ENCODE results near the gene NPRL2. TPM values are rescaled to one million over a fixed set of nuclear protein-coding genes. Genes with fewer than 3 reads are reported as not detected.
A peak's percentile ranks its signal among the peaks of the same experiment; 100 is the strongest.

Gene NPRL2
- total RNA-seq, 1 donor from 2014 or later, result 20.8 TPM

- FAIRE-seq, result no peak
Observed at GRCh38 chr3:50374363-50375257, 24.0 kb upstream of the NPRL2 start.

GRCh38 chr3:50373146-50374051 is 22.8 kb upstream of the NPRL2 start:
- no peak for FAIRE-seq
- no peak for DNase-seq (ENCODE audit: low spot score in 2 of 2)

More at GRCh38 chr3:50374363-50375257, 24.0 kb upstream of the NPRL2 start:
- no peak for DNase-seq (ENCODE audit: low spot score in 2 of 2)

- FAIRE-seq (no peak), DNase-seq (ENCODE audit: low spot score in 2 of 2) (no peak)
Observed at GRCh38 chr3:50372349-50372748, 21.8 kb upstream of the NPRL2 start.

- DNase-seq (ENCODE audit: low spot score in 2 of 2) (no peak), FAIRE-seq (no peak)
Observed at GRCh38 chr3:50371133-50371685, 20.6 kb upstream of the NPRL2 start.

GRCh38 chr3:50370594-50370993 is 20.0 kb upstream of the NPRL2 start:
- no peak for FAIRE-seq
- DNase-seq (ENCODE audit: low spot score in 2 of 2), result no peak

GRCh38 chr3:50369012-50369670 is 18.6 kb upstream of the NPRL2 start:
- DNase-seq (ENCODE audit: low spot score in 2 of 2), result no peak
- no peak for FAIRE-seq

GRCh38 chr3:50365842-50366220 is 15.3 kb upstream of the NPRL2 start:
- DNase-seq (ENCODE audit: low spot score in 2 of 2) (no peak), FAIRE-seq (no peak)

- peak; percentile 80 to 96 for DNase-seq (ENCODE audit: low spot score in 2 of 2)
- FAIRE-seq, result no peak
Observed at GRCh38 chr3:50365080-50365841, 14.7 kb upstream of the NPRL2 start.

- DNase-seq (ENCODE audit: low spot score in 2 of 2) (no peak), FAIRE-seq (no peak)
Observed at GRCh38 chr3:50364573-50365079, 14.1 kb upstream of the NPRL2 start.

- DNase-seq (ENCODE audit: low spot score in 2 of 2), result no peak
Observed at GRCh38 chr3:50359760-50360110, 9.2 kb upstream of the NPRL2 start.

GRCh38 chr3:50358911-50359759 is 8.6 kb upstream of the NPRL2 start, which contains the start of gene TMEM115:
Gene TMEM115 (minus strand): TSS chr3:50359521. CDS start chr3:50359063, 458 bp downstream.
- peak; percentile 57 for FAIRE-seq
- DNase-seq (ENCODE audit: low spot score in 2 of 2), result peak; percentile 98 to 99

More at GRCh38 chr3:50359760-50360110, 9.2 kb upstream of the NPRL2 start:
- FAIRE-seq, result no peak

GRCh38 chr3:50358355-50358910 is 7.9 kb upstream of the NPRL2 start:
- no peak for FAIRE-seq

GRCh38 chr3:50357481-50357880 is 6.9 kb upstream of the NPRL2 start:
- FAIRE-seq, result no peak

More at GRCh38 chr3:50358355-50358910, 7.9 kb upstream of the NPRL2 start:
- no peak for DNase-seq (ENCODE audit: low spot score in 2 of 2)

GRCh38 chr3:50356553-50356952 is 6.0 kb upstream of the NPRL2 start:
- no peak for DNase-seq (ENCODE audit: low spot score in 2 of 2)
- FAIRE-seq, result no peak

More at GRCh38 chr3:50357481-50357880, 6.9 kb upstream of the NPRL2 start:
- DNase-seq (ENCODE audit: low spot score in 2 of 2), result no peak

GRCh38 chr3:50355829-50356552 is 5.4 kb upstream of the NPRL2 start:
- no peak for FAIRE-seq
- no peak for DNase-seq (ENCODE audit: low spot score in 2 of 2)

- no peak for FAIRE-seq
- no peak for DNase-seq (ENCODE audit: low spot score in 2 of 2)
Observed at GRCh38 chr3:50354850-50355249, 4.3 kb upstream of the NPRL2 start.

GRCh38 chr3:50354186-50354764 is 3.7 kb upstream of the NPRL2 start:
- FAIRE-seq (no peak), DNase-seq (ENCODE audit: low spot score in 2 of 2) (no peak)
